HEK293T (cell line): ENCODE measurements around the gene CMTM2.
"Not testable (repeated sequence)": the region's sequence is repeated elsewhere in the genome, so short reads cannot be mapped to it uniquely, and the experiment has no call there.

Experiments
- CTCF ChIA-PET: fragments of 350-600 bp; formaldehyde crosslinking; extraction: SDS; loops from one replicate; lab custom pipeline; 2021; ENCODE audit warnings: antibody characterized with exemption, inconsistent platforms; lab: Yijun Ruan, JAX
- POLR2A ChIA-PET: fragments of 350-600 bp; formaldehyde crosslinking; extraction: SDS; loops from one replicate; lab custom pipeline; 2020; ENCODE audit warnings: antibody characterized with exemption, inconsistent platforms; lab: Yijun Ruan, JAX
- DNase-seq: peaks from one replicate; pipeline ENCODE4 v3.0.0; 2012; ENCODE audit warnings: mixed read lengths; ENCODE audit errors: extremely low spot score
- ARNT ChIP-seq: fragments of 450-650 bp; IDR thresholded peaks from 2 replicates; pipeline ENCODE4 v1.6.1; 2017; ENCODE audit warnings: mild to moderate bottlenecking
- BHLHE40 ChIP-seq: fragments of 450-650 bp; IDR thresholded peaks from 2 replicates; pipeline ENCODE4 v1.6.1; 2016; ENCODE audit warnings: mild to moderate bottlenecking, moderate library complexity, borderline replicate concordance
- CTBP1 ChIP-seq: fragments of 450-650 bp; IDR thresholded peaks from 2 replicates; pipeline ENCODE4 v1.6.1; 2016; ENCODE audit warnings: borderline replicate concordance
- ELF4 ChIP-seq: fragments of 450-650 bp; IDR thresholded peaks from 2 replicates; pipeline ENCODE4 v1.6.1; 2017; ENCODE audit warnings: antibody characterized with exemption
- FOXA1 ChIP-seq: fragments of 450-650 bp; IDR thresholded peaks from 2 replicates; pipeline ENCODE4 v1.6.1; 2016; ENCODE audit warnings: mild to moderate bottlenecking
- FOXK2 ChIP-seq: fragments of 450-650 bp; IDR thresholded peaks from 2 replicates; pipeline ENCODE4 v1.6.1; 2016; ENCODE audit warnings: mild to moderate bottlenecking
- FOXM1 ChIP-seq: fragments of 450-650 bp; IDR thresholded peaks from 2 replicates; pipeline ENCODE4 v1.6.1; 2017; ENCODE audit warnings: mild to moderate bottlenecking, borderline replicate concordance
- HDGF ChIP-seq: fragments of 450-650 bp; IDR thresholded peaks from 2 replicates; pipeline ENCODE4 v1.6.1; 2017; ENCODE audit warnings: antibody characterized with exemption, borderline replicate concordance
- L3MBTL2 ChIP-seq: fragments of 450-650 bp; conservative IDR thresholded peaks from 2 replicates; pipeline ENCODE4 v1.6.1; 2016; ENCODE audit warnings: mild to moderate bottlenecking
- LEF1 ChIP-seq: fragments of 450-650 bp; IDR thresholded peaks from 2 replicates; pipeline ENCODE4 v1.6.1; 2017; ENCODE audit warnings: mild to moderate bottlenecking, borderline replicate concordance
- NFRKB ChIP-seq: fragments of 450-650 bp; IDR thresholded peaks from 2 replicates; pipeline ENCODE4 v1.6.1; 2016; ENCODE audit warnings: mild to moderate bottlenecking, moderate library complexity
- SP1 ChIP-seq: fragments of 450-650 bp; IDR thresholded peaks from 2 replicates; pipeline ENCODE4 v1.6.1; 2017
- SUZ12 ChIP-seq: fragments of 450-650 bp; IDR thresholded peaks from 2 replicates; pipeline ENCODE4 v1.6.1; 2016; ENCODE audit warnings: mild to moderate bottlenecking
- TARDBP ChIP-seq: fragments of 450-650 bp; IDR thresholded peaks from 2 replicates; pipeline ENCODE4 v1.6.1; 2016
- ZNF384 ChIP-seq: fragments of 450-650 bp; IDR thresholded peaks from 2 replicates; pipeline ENCODE4 v1.6.1; 2016
- TF ChIP-seq, protein P1 (sequence below): fragments of 450-650 bp; IDR thresholded peaks from 2 replicates; pipeline ENCODE4 v1.6.1; 2016

The CMTM2 gene

GRCh38 chr16:66610111-66610820 lies 31.0 kb downstream of the CMTM2 start:
- CTCF ChIA-PET = interaction anchor here (1.5 to 2.3 kb wide), 2 partner anchors 9 to 132 kb away, joined by 3 to 38 read pairs; no protein-coding TSS in a partner anchor

GRCh38 chr16:66611911-66612310 lies 32.6 kb downstream of the CMTM2 start:
- DNase-seq, CTCF ChIA-PET, POLR2A ChIA-PET: not testable (repeated sequence)

More at GRCh38 chr16:66610111-66610820, 31.0 kb downstream of the CMTM2 start:
- TF ChIP-seq ARNT = no peak
- no peak for TF ChIP-seq SP1
- TF ChIP-seq, protein P1, sequence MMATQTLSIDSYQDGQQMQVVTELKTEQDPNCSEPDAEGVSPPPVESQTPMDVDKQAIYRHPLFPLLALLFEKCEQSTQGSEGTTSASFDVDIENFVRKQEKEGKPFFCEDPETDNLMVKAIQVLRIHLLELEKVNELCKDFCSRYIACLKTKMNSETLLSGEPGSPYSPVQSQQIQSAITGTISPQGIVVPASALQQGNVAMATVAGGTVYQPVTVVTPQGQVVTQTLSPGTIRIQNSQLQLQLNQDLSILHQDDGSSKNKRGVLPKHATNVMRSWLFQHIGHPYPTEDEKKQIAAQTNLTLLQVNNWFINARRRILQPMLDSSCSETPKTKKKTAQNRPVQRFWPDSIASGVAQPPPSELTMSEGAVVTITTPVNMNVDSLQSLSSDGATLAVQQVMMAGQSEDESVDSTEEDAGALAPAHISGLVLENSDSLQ = no peak
- no peak for TF ChIP-seq CTBP1
- no peak for TF ChIP-seq HDGF
- TF ChIP-seq LEF1 = no peak
- no peak for TF ChIP-seq L3MBTL2
- no peak for TF ChIP-seq TARDBP
- TF ChIP-seq BHLHE40 = no peak
- TF ChIP-seq NFRKB = no peak
- no peak for TF ChIP-seq ELF4
- no peak for TF ChIP-seq ZNF384
- no peak for TF ChIP-seq FOXK2
- no peak for TF ChIP-seq FOXM1
- TF ChIP-seq FOXA1 = no peak
- DNase-seq = no peak
- POLR2A ChIA-PET = no interaction called here

DNA sequence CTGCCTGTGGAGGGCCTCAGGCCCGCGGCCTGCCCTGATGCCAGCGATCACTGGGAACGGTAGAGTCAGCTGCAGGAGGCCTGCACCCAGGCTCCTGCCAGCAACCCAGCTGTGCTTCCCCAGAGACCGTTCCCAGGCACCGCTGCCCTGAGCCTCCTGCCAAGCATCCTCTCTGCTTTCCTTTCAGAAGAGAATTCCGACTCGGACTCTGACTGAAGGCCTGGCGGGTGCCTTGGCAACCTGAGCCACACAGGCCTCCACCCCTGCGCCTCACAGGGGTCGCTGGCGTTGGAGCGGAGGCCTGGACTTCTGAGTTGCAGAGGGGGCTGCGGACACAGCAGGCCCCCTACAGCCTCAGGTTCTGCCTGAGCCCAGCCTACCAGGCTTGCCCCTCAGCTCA lies 33.2 kb downstream of the CMTM2 start:
- ChIA-PET POLR2A (no interaction called here), CTCF (no interaction called here)
- TF ChIP-seq, protein P1 = no peak
- TF ChIP-seq HDGF (no peak), L3MBTL2 (no peak), ELF4 (no peak), FOXM1 (no peak), SUZ12 (no peak), FOXA1 (no peak), BHLHE40 (no peak), SP1 (no peak)
- no peak for DNase-seq

DNA sequence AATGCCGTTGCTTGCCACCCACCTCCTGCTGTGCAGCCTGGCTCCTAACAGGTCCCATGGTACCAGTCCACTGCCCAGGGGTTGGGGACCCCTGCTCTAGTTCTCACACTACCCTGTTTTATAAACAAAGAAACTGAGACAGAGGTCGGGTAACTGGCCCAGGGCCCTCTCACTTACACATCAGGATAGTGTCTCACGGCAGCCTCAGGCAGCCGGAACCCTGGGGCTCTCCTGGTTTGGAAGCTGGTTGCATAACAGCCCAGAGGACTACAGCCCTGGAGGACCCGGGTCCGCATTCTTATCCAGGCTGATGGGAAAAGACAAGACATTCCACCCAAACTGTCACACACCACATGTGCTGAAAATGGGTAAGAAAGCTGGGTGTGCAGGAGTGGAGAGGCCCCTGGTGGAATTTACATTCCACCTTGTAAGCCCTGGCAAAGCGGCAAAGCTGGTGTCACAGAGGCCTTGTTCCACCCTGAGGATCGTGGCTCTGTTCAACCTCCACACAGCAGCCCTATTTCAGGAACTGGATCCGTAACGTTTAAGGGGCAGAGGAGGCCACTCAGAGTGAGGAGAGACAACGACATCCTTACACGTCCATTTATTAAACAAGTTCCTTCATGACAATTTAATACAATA lies 35.0 kb downstream of the CMTM2 start:
- ChIA-PET CTCF (no interaction called here), POLR2A (no interaction called here)
- TF ChIP-seq FOXM1 = no peak
- TF ChIP-seq TARDBP = no peak
- TF ChIP-seq ARNT = no peak
- no peak for TF ChIP-seq L3MBTL2
- TF ChIP-seq, protein P1 = no peak
- no peak for TF ChIP-seq FOXA1
- DNase-seq = no peak

- DNase-seq = no peak
- ChIA-PET CTCF (interaction anchor here (0.6 to 4.9 kb wide), 2 partner anchors 7 to 35 kb away, joined by 3 to 38 read pairs; no protein-coding TSS in a partner anchor), POLR2A (no interaction called here)
- TF ChIP-seq SP1 (no peak), BHLHE40 (no peak), TARDBP (no peak)
Observed at GRCh38 chr16:66616169-66616568, 36.9 kb downstream of the CMTM2 start.

GRCh38 chr16:66616592-66616991 lies 37.3 kb downstream of the CMTM2 start:
- DNase-seq = no peak
- POLR2A ChIA-PET = no interaction called here
- TF ChIP-seq FOXK2 (no peak), FOXM1 (no peak), ARNT (no peak), BHLHE40 (no peak), LEF1 (no peak), TARDBP (no peak), L3MBTL2 (no peak), NFRKB (no peak), CTBP1 (no peak), SP1 (no peak), ZNF384 (no peak)
- TF ChIP-seq, protein P1 = no peak
- CTCF ChIA-PET = interaction anchor here (0.6 to 4.9 kb wide), 2 partner anchors 8 to 35 kb away, joined by 3 to 38 read pairs; no protein-coding TSS in a partner anchor
